ENCODE measurements around the gene BAMBI. TPM values are rescaled to one million over a fixed set of nuclear protein-coding genes. Genes with fewer than 3 reads are reported as not detected.

BAMBI gene
- total and polyA plus RNA-seq, 2 of the 8 experiments (the other 6 are each of a cell fraction or from before 2014, with no cell fraction given), result 5.6 to 26.4 TPM

GRCh38 chr10:28664369-28664740, 13.0 kb upstream of the BAMBI start (continued):
- TF ChIP-seq, protein P1, sequence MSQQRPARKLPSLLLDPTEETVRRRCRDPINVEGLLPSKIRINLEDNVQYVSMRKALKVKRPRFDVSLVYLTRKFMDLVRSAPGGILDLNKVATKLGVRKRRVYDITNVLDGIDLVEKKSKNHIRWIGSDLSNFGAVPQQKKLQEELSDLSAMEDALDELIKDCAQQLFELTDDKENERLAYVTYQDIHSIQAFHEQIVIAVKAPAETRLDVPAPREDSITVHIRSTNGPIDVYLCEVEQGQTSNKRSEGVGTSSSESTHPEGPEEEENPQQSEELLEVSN (IDR thresholded peaks at IDR 0.05), result no peak
- TF ChIP-seq SUZ12 (IDR thresholded peaks at IDR 0.05; ENCODE audit: low read length) (no peak), RXRA (IDR thresholded peaks at IDR 0.05; ENCODE audit: insufficient read depth, low read depth, low read length) (no peak), SP4 (IDR thresholded peaks at IDR 0.05; ENCODE audit: low read length) (no peak), BACH1 (IDR thresholded peaks at IDR 0.05; ENCODE audit: low read length) (no peak)

All from H1 (cell line).